GM21723 (cell line): ENCODE data around the gene GPR160.

ENCODE experiments used
- ATAC-seq: cut with Tn5 transposase; IDR thresholded peaks from one replicate; pipeline ENCODE4 v1.9.1; 2021; ENCODE audit warnings: mild to moderate bottlenecking, moderate library complexity; ENCODE audit not compliant: unreplicated experiment

GPR160 gene

DNA sequence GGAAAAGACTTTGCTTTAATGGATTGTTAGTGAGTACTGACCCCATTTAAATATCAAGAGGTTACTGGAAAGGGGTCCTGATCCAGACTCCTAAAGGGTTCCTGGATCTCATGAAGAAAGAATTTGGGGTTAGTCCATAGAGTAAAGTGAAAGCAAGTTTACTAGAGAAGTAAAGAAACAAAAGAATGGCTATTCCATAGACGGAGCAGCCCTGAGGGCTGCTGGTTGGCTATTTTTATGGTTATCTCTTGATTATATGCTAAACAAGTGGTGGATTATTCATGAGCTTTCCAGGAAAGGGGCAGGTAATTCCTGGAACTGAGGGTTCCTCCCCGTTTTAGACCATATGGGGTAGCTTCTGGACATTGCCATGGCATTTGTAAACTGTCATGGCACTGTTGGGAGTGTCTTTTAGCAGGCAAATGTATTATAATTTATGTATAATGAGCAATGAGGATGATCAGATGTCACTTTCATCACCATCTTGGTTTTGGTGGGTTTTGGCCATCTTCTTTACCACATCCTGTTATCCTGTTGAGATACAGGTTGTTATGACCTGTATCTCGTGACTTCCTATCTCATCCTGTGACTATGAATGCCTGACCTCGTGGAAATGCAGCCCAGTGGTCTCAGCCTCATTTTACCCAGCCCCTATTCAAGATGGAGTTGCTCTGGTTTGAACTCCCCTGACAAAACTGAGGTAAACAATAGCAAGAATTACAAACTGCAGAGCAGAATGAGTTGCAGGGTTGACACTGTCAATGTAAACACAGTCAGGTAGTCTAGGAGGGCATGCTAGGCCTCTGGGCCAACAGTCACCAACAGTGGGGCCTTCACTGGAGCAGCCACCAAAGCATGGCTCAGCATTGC, 10.3 kb upstream of the GPR160 start:
- no peak for ATAC-seq

DNA sequence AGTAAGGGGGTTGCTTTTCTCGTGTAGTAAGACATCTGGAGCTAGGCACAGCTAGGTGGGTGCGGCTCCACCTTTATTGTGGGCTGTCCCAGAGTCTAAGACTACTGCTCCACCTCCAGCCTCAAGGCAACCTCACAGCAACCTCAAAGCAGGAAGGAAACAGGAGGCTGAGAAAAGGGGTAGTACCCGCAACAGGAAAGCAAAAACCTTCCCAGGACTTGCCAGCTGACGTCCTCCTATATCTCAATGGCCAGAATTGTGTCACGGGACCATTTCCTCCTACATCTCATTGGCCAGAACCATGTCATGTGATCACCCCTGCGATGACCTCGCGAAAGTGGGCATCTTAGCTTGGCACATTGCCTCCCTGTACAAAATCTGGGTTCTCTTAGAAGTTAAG, 4.3 kb upstream of the GPR160 start:
- ATAC-seq: no peak

DNA sequence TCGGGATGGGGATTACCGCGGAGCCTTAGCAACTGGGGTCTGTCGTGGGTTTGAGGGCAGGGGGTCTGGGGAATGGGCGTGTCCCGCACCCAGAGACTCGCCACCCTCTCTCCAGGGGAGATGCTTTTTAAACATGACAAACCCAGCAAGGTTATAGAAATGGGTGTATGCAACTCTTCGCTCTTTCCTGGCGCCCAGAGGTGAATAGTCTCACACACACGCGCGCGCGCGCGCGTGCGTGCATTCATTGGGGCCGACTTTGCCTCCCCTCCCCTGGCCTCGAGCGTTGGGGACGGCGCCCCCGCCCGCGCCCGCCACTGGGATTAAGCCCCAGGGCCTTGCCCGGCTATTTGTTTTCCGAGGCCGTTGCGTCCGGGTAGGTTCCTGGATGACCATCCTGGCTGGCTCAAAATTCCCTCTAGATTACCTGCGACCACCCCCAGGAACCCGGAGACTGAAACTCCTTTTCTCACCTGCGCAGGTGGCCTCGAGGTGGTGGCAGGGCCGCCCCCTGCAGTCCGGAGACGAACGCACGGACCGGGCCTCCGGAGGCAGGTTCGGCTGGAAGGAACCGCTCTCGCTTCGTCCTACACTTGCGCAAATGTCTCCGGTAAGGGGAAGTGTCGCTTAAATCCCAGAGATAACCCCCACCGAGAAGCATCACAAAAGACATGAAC, 777 bp downstream of the GPR160 start:
- peak; percentile 13 for ATAC-seq

DNA sequence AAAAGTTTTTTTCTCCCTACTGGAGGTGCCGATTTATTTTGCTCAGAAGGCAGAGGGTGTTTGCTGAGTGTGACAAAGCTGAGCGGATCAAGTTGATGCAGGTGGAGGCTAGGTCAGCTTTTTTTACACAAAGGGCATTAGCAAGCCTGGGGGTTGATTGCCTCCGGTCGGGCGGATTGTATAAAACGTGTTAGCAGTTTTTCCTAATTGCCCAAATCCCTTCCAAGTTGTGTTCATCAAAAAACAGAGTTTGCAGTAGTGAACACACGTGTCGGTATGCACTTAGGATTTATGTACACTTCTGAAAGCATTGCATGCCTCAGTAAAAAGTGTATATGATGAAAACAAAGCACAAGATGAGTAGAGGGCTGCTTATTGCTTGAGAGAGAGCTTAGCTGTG, 2.6 kb downstream of the GPR160 start:
- no peak for ATAC-seq

DNA sequence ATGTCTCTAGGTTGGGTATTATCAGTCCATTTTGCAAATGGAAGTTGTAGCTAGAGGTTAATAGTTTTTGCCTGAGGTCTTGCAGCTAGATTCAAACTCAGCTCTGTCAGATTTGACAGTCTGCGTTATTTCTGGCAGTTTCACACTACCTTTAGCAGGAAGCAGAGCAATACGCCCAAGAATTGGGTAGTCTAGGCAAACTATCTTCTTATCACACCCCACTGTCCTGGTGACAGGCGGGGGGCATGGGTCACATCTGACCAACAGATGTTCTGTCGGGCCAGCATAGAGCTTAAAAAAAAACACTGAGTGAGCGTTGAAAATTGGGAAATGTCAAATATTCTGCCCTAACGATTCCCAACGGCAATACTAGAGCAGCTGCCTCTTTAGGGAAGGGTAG, 5.7 kb downstream of the GPR160 start:
- no peak for ATAC-seq

DNA sequence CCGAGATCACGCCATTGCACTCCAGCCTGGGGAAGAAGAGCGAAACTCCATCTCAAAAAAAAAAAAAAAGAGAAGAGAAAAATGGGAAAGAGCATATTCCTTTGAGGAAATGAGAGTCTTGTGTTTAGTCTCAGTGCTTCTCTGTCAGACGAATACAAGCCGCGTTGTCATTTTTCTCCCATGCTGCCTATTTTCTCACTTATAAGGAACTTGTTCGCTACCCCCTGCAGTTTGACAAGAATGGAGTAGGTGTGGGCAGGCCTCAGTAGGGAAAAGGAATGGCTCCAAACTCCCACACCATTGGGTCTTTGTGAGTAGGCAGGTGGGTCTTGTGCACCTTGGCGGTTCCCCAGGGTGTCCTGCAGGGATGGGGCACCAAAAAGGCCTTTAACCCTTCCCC, 6.5 kb downstream of the GPR160 start:
- ATAC-seq: no peak

DNA sequence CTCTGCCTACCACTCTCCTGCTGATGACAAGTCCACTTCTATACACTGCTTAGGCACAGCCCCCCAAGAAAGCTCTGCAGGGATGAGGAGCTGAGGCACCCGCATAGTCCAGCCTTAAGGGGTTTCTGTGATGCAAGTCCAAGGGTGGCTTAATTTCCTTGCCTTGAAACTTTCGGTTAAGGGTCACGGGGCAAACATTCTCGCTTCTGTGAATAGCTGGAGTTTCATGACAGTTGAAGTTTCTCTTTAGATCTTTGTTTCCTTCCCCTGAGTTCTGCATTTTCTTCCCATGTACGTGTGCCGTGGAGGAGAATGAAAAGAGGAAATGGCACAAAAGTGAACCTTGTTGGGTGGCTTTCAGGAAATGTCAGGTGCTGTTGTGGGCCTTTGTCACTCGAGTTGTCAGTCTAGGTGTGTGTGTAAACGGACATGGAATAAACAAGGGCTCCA, 7.0 kb downstream of the GPR160 start:
- peak; percentile 82 for ATAC-seq

DNA sequence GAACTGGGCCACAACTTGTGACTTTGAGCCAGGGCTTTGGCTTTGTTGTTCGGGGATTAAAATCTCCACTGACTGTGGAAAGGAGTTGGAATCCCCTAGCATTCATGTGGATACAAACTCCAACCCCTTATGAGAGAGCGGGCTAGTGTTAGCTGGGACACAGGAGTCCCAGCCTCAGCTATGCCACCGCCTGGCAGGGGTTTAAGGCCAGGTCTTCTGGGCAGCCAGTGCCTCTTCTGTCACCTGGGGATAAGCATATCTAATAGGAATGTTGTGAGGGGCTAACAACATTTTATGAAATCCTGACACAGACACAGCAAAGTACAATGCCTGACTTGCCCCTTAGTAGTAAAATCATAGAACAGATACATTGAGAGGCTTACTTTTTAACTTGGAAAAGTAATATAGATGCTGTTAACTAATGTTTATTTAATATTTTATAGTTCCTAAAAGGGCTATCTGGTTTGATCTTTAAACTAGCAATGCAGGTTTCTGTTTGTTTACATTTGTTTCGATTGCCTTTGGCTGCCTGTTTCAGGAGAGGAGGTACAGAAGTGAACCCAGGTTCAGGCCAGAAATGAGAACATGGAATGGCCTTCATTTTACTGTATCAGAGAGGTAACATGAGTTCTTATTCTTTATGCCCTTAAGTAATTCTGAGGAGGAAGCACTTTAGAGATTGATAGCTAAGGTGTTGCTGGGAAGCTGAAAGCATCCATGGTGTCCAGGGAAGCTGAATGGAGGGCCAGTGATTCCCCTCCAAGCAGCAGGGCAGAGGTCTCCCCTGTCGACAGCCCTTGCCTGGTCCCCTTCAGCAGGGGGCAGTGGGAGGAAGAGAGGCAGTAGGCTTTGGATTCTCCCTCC, 8.7 kb downstream of the GPR160 start:
- ATAC-seq: no peak

DNA sequence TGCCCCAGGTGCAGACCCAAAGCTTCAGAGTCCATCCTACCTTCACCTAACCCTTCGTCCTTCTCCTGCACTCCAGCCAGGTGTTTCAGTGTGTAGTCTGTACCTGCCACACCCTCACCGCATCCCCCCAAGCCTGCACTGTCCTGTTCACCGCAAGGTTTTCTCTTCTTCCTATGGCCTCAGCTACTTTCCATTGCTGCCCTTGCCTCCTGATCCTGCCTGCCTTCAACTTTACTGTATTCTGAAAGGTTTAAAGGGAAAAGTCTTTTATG, 9.3 kb downstream of the GPR160 start:
- ATAC-seq: no peak

DNA sequence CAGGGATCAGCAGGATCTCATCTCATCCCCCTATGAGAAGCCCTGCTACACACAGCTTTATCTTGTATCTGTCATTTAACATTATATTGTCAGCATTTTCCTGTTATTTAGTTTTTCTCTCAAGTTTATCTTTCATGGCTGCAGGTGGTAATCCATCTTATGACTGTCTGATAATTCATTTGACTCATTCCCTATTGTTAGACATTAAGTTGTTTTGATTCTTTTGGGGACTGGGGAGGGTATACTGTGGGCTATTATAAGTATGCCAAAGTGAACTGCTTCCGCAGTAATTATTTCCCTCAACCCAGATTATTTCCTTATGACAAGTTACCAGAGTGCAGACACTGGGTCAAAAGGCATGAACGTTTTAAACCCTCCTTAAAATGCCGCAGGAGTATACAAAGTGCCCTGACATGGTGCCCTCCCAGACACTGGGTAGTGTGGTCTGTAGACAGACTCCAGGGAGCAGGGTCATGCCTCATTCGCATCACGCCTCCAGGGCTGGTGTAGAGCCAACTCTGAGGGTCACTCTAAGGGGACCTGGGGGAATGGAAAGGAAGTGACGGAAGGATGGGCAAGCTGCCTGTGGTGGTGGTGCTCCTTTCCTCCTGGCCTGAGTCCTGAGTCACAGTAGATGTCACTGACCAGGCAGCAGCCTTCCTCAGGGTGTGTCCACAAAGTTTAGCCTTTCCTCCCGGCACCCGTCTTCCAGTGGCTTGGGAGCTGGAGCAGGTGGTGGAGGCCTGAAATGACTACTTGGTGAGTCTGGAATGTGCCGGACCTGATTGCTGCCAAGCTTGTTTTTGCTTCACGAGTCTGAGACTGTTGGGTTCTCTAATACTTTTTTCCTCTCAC, 11.6 kb downstream of the GPR160 start:
- ATAC-seq: no peak

DNA sequence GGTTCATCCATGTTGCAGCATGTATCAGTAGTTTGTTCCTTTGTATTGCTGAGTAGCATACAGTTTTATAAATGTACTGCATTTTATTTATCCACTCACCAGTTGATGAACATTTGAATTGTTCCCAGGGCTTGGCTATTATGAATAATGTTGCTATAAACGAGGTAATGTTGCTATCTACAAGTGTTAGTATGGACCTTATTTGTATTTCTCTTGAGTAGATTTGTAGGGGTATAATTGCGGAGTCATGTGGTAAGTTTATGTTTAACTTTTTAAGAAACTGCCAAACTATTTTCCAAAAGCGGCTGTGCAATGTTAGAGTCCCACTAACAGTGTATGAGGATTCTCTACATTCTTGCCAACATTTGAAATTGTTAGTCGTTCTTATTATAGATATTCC, 13.0 kb downstream of the GPR160 start:
- ATAC-seq: no peak

DNA sequence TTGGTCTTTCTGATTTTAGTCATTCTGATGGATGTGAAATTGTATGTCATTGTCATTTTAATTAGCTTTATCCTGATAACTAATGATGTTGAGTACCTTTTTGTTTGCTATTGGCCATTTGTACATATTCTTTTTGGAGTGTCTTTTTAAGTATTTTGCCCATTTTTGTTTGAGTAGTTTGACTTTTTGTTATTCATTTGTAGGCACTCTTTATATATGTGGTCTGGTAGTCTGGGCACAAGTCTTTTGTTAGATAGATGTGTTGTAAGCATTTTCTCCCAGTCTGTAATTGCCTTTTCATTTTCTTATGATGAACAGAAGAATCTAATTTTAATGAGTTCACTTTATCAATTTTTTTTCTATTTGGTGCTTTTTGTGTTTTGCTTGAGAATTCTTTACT, 14.6 kb downstream of the GPR160 start:
- ATAC-seq: no peak

DNA sequence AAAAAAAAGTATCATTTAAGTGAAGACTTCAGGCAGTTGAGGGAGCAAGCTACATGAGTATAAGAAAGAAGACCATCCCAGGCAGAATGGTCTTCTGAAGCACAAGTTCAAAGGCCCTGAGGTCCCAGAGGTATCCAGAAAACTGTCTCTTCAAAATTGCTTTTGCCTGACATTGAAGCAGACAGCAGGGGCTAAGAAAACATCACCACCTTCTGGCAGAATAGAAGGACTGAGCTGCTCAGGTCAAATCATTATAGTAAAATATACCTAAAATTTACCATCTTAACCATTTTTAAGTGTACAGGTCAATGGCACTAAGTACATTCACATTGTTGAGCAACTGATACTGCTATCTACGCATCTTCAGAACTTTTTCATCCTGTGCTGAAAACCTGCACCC, 16.4 kb downstream of the GPR160 start:
- ATAC-seq: no peak

DNA sequence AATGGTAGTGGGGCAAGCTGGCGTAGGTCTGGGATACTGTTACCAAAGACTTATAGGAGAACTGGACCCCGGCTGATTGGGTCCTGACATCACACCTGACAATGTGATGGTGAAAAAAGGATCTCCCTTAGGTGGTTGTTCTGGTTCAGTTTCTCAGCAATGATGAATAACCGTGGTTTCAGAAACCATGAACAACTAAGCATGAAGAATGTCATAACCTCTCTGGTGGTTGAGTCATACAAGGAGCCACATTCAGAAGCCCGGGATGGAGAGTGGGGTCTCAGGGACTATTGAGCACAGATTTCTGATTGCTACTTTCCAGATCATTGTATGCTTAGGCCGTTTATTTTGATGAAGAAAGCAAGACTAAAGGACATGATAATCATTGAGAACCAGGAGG, 17.4 kb downstream of the GPR160 start:
- peak; percentile 70 for ATAC-seq

DNA sequence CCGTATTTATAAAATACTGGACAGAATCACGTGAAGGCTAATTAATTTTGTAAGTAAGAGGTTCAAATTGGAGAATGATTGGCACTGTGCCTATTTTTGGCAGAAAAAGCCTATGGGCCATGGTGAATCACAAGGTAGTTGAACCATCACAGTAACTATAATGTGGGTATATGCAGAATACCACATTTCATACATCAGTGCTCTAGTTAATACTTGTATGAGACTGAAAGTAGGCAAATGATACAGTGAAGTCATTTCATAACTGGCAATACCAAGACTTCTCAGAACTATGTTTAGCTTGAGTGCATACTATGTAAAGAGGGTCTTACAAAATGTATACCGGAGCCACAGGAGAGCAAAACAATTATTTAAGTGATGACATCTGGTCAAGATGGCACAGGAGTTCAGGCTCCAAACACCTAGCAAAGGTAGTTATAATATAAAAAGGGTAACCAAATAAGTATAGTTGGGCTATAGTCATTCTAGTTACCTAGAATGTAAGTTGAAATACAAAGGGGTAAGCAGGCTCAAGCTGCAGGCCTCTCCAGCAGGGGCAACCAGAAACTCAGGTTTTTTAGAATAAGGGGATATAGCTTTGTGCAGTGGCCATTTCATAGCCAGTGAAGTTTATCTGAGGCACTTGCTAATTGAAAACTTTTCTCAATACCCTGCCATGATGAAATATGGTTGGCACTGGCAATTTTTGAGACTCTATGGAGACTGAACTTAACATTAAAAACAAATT, 19.1 kb downstream of the GPR160 start:
- peak; percentile 77 for ATAC-seq

DNA sequence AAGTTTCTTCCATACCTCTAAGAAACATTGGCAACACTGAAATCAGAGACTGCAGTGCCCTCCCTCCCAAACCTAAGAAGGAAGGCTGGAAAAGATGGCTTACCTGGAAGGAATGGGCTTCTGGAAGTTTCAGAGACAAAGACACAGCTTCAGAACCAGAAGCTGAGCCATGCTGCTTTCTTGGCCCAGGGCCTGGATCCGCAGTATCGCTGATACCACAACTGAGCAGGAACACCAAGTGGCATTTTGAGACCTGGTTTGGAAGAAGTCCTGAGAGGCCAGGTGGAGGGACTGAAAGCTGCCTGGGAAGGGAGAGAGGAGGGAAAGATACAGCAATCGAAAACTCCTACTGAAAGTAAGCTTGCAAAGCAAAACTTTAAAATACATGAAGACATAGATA, 19.8 kb downstream of the GPR160 start:
- no peak for ATAC-seq

DNA sequence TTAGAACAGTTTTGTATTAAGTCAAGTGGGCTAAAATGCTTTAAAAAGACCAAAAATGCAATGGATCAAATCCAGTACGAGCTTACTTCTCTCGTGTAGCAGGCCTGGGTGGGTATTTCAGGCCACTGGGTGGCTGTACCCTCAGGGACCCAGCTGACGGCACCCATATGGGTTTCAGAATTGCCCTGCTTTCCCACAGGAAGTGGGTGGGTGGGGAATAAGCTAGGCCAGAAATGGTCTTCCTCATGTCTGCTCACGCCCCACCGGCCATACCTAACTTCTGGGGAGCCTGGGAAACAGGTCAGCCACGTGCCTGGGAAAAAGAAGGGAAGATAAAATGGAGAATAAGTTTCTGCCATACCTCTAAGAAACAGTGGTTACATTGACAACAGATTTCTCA, 20.3 kb downstream of the GPR160 start:
- no peak for ATAC-seq

DNA sequence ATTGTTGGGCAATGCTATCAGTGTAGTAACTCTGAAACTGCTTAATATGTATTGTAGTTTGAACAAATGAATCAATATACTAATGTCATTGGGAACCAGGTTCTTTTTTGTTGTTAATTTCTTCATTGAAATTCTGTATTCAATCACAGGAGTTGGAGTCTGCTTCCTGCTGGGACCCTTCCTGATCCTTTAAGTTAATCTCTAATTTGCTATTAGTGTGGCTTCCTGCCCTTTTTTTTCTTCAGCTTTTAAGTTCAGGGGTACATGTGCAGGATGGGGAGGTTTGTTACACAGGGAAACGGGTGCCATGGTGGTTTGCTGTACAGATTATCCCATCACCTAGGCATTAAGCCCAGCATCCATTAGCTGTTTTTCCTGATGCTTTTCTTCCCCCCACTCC, 21.7 kb downstream of the GPR160 start:
- no peak for ATAC-seq

DNA sequence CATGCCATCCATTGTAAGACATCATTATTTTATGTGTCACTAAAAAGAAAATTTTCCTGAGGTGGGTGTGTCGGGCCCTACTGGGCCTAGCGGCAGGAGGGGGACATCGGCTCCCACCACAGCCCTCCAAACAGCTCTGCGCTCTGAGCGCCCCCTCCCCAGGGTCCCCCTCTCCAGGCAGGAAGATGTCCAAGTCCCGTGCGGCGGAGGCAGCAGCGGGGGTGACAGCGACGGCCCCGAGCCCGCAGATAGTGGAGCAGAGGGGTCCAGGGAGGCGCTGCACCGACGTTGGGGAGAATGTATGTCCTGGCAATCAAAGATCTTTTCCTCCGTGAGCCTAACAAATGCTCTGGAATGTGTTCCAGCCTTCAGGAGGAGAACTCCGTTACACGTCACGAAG, 24.3 kb downstream of the GPR160 start:
- ATAC-seq: no peak

DNA sequence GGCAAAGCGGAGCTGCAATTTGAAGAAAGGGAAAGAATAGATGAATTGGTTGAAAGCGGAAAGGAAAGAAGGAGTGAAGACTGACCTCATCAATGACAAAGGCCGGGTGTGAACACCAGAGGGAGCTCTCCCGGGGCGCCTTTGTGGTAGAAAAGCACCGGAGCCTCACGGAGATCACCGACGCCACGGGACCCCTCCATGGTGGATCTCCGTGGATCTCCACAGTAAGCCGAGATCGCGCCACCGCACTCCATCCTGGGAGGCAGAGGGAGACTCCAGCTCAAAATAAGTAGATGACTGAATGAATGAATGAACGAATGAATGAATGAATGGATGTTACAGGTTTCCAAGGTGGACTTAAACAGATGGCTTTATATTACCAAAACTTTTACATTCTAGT, 25.0 kb downstream of the GPR160 start:
- no peak for ATAC-seq
